Neural crest cell (in vitro differentiated cells): ENCODE data around the gene MTHFD2L. TPM values are rescaled to one million over a fixed set of nuclear protein-coding genes. Genes with fewer than 3 reads are reported as not detected.

Source experiments
- DNase-seq: peaks from one replicate; pipeline ENCODE4 v3.0.0; 2021; ENCODE audit warnings: low read depth, mixed read lengths, low spot score
- H3K27ac Mint-ChIP-seq: one replicate; pipeline ENCODE4 v1.8.0; 2021; ENCODE audit warnings: mild to moderate bottlenecking, mixed read lengths; ENCODE audit not compliant: unreplicated experiment
- H3K27me3 Mint-ChIP-seq: 2 replicates; pipeline ENCODE4 v1.8.0; 2021; ENCODE audit warnings: low read depth, mild to moderate bottlenecking, mixed read lengths
- H3K36me3 Mint-ChIP-seq: 2 replicates; pipeline ENCODE4 v1.8.0; 2021; ENCODE audit warnings: low read depth, mild to moderate bottlenecking, mixed read lengths
- H3K4me1 Mint-ChIP-seq: 2 replicates; pipeline ENCODE4 v1.8.0; 2021; ENCODE audit warnings: mixed read lengths
- H3K4me3 Mint-ChIP-seq: one replicate; pipeline ENCODE4 v1.8.0; 2021; ENCODE audit warnings: mild to moderate bottlenecking, mixed read lengths
- H3K9me3 Mint-ChIP-seq: 2 replicates; pipeline ENCODE4 v1.8.0; 2021; ENCODE audit warnings: mixed read lengths
- CTCF ChIP-seq: fragments of 200-600 bp; sonication (generic); conservative IDR thresholded peaks from 2 replicates; pipeline ENCODE4 v1.5.0; 2021; ENCODE audit warnings: antibody characterized with exemption, mild to moderate bottlenecking
- total RNA-seq: library from RNA; stranded (reverse); gene quantifications from 2 replicates; pipeline ENCODE4 v1.2.1, GENCODE V29; 2021

Gene MTHFD2L
- total RNA-seq, 1 donor from 2014 or later: 19.9 TPM

GRCh38 chr4:74292111-74292870 is 134.4 kb downstream of the MTHFD2L start:
- no peak for DNase-seq
- peaks cover 7% of the 10 kb centered on the region for H3K4me1 Mint-ChIP-seq
- TF ChIP-seq CTCF: no peak
- no peak overlapping the region for H3K27ac Mint-ChIP-seq
- H3K27me3 Mint-ChIP-seq: no peaks in the 10 kb centered on the region
- H3K9me3 Mint-ChIP-seq: peaks cover 8% of the 10 kb centered on the region
- no peak overlapping the region for H3K4me3 Mint-ChIP-seq
- peaks cover 6% of the 10 kb centered on the region for H3K36me3 Mint-ChIP-seq

- Mint-ChIP-seq H3K27me3 (no peaks in the 10 kb centered on the region), H3K27ac (no peak overlapping the region), H3K4me3 (no peak overlapping the region), H3K36me3 (peaks cover 6% of the 10 kb centered on the region), H3K9me3 (peaks cover 8% of the 10 kb centered on the region), H3K4me1 (peaks cover 7% of the 10 kb centered on the region)
- DNase-seq: no peak
- no peak for TF ChIP-seq CTCF
Measured at GRCh38 chr4:74293558-74293957, 135.6 kb downstream of the MTHFD2L start.

- H3K27me3 Mint-ChIP-seq: no peaks in the 10 kb centered on the region
Measured at GRCh38 chr4:74294681-74295080, 136.8 kb downstream of the MTHFD2L start.

GRCh38 chr4:74297539-74297938 is 139.6 kb downstream of the MTHFD2L start:
- no peak overlapping the region for H3K4me3 Mint-ChIP-seq
- peaks cover 7% of the 10 kb centered on the region for H3K4me1 Mint-ChIP-seq
- no peak overlapping the region for H3K27ac Mint-ChIP-seq
- H3K36me3 Mint-ChIP-seq: no peaks in the 10 kb centered on the region
- TF ChIP-seq CTCF: no peak
- H3K27me3 Mint-ChIP-seq: no peaks in the 10 kb centered on the region
- DNase-seq: no peak
- no peaks in the 10 kb centered on the region for H3K9me3 Mint-ChIP-seq

More at GRCh38 chr4:74294681-74295080, 136.8 kb downstream of the MTHFD2L start:
- peaks cover 5% of the 10 kb centered on the region for H3K9me3 Mint-ChIP-seq
- H3K36me3 Mint-ChIP-seq: peaks cover 6% of the 10 kb centered on the region
- no peak overlapping the region for H3K4me3 Mint-ChIP-seq
- DNase-seq: no peak
- no peak overlapping the region for H3K27ac Mint-ChIP-seq
- peaks cover 7% of the 10 kb centered on the region for H3K4me1 Mint-ChIP-seq
- no peak for TF ChIP-seq CTCF

- no peaks in the 10 kb centered on the region for H3K9me3 Mint-ChIP-seq
- no peaks in the 10 kb centered on the region for H3K36me3 Mint-ChIP-seq
- no peaks in the 10 kb centered on the region for H3K4me1 Mint-ChIP-seq
- DNase-seq: no peak
- H3K27me3 Mint-ChIP-seq: no peaks in the 10 kb centered on the region
- TF ChIP-seq CTCF: no peak
- no peak overlapping the region for H3K27ac Mint-ChIP-seq
- no peak overlapping the region for H3K4me3 Mint-ChIP-seq
Measured at GRCh38 chr4:74304095-74304625, 146.2 kb downstream of the MTHFD2L start.
